ENCODE data around the gene CTXND2. TPM values are rescaled to one million over a fixed set of nuclear protein-coding genes. Genes with fewer than 3 reads are reported as not detected.

CTXND2 gene
- total and polyA plus RNA-seq, 2 donors (not counting 3 experiments of a cell fraction or from before 2014, with no cell fraction given), result not detected

- dilution Hi-C loops (cut with MboI; ENCODE audit: extremely low pct_ligation_motif_present, low sequenced_read_pairs), result no loop called here
- Histone ChIP-seq H3K9me3 (replicated peaks; ENCODE audit: control insufficient read depth, insufficient read depth, low read length) (no peaks in the 10 kb centered on the region), H3K27me3 (ENCODE audit: control insufficient read depth in 2 of 2, insufficient read depth in 2 of 2, low read length in 2 of 2) (peaks cover 2 to 15% of the 10 kb centered on the region in 2 experiments), H3K27ac (ENCODE audit: insufficient read depth, low read depth, low read length) (no peak overlapping the region), H3K79me2 (ENCODE audit: control insufficient read depth, insufficient read depth, low read length) (no peaks in the 10 kb centered on the region), H2AFZ (ENCODE audit: low read depth, low read length) (no peak overlapping the region), H3K36me3 (ENCODE audit: control insufficient read depth in 2 of 2, extremely low read depth in 1 of 2, insufficient read depth in 2 of 2, low read length in 2 of 2) (no peaks in the 10 kb centered on the region), H3K9me1 (replicated peaks; ENCODE audit: control insufficient read depth, extremely low read depth, insufficient read depth, low read length) (no peaks in the 10 kb centered on the region), H3K9ac (replicated peaks; ENCODE audit: extremely low read depth, insufficient read depth, low read length) (no peak overlapping the region), H3K4me3 (replicated peaks in 1 of 3; ENCODE audit: insufficient read depth in 1 of 3, low read depth in 1 of 3, low read length in 3 of 3) (no peak overlapping the region), H3K4me1 (ENCODE audit: control insufficient read depth, extremely low read depth, insufficient read depth, low read length) (no peaks in the 10 kb centered on the region), H3K4me2 (ENCODE audit: insufficient read depth, low read length) (no peak overlapping the region), H4K20me1 (replicated peaks; ENCODE audit: control insufficient read depth, extremely low read depth, insufficient read depth, low read length) (no peaks in the 10 kb centered on the region)
- ChIA-PET CTCF (no interaction called here), POLR2A (no interaction called here)
- BruUV-seq (replicated peaks), result no TSS peak
- intact Hi-C loops (cut with micrococcal nuclease), result no loop called here
- TF ChIP-seq POLR2AphosphoS5 (IDR thresholded peaks at IDR 0.05; ENCODE audit: insufficient read depth, low read depth, low read length) (no peak), MAX (IDR thresholded peaks at IDR 0.05; ENCODE audit: insufficient read depth, insufficient read length) (no peak), POLR2A (IDR thresholded peaks at IDR 0.05; ENCODE audit: low read depth, low read length) (no peak), FOS (IDR thresholded peaks at IDR 0.05; ENCODE audit: borderline replicate concordance, insufficient read depth, low read length) (no peak), CTCF (IDR thresholded peaks at IDR 0.05; ENCODE audit: extremely low read depth in 1 of 2, insufficient read depth in 1 of 2, low read depth in 1 of 2, low read length in 2 of 2) (no peak), GATA2 (IDR thresholded peaks at IDR 0.05; ENCODE audit: insufficient read depth, insufficient read length, low read depth, low read length) (no peak), EZH2 (IDR thresholded peaks at IDR 0.05; ENCODE audit: borderline replicate concordance, low read depth, low read length, severe bottlenecking) (no peak), MYC (IDR thresholded peaks at IDR 0.05; ENCODE audit: low read depth, low read length) (no peak)
- FAIRE-seq, result no peak
- DNase-seq (ENCODE audit: low read depth, low spot score), result no peak
Measured at GRCh38 chr1:150893336-150893913, 6.5 kb downstream of the CTXND2 start.

All from endothelial cell of umbilical vein (primary cell).